SK-N-SH (cell line): ENCODE measurements around the gene ATP1A4.

ENCODE experiments used
- CHD2 ChIP-seq: fragments of 150-350 bp; IDR thresholded peaks from 2 replicates; pipeline ENCODE4 v1.6.1; 2018; ENCODE audit warnings: low read length; ENCODE audit not compliant: partially characterized antibody
- EZH2phosphoT487 ChIP-seq: fragments of 200-600 bp; sonication (generic); IDR thresholded peaks from 2 replicates; pipeline ENCODE4 v1.6.1; 2017; ENCODE audit warnings: low read depth, mixed run types, mild to moderate bottlenecking, antibody characterized with exemption, moderate library complexity, borderline replicate concordance
- FOXJ3 ChIP-seq: sonication (generic); formaldehyde crosslinking; IDR thresholded peaks from 2 replicates; pipeline ENCODE4 v1.5.1; 2020; ENCODE audit warnings: mild to moderate bottlenecking, missing genetic modification reagents
- GATA2 ChIP-seq: sonication (generic); formaldehyde crosslinking; IDR thresholded peaks from 2 replicates; pipeline ENCODE4 v1.5.0; 2020; ENCODE audit warnings: mild to moderate bottlenecking, missing genetic modification reagents
- MAX ChIP-seq: IDR thresholded peaks from 2 replicates; pipeline ENCODE4 v1.4.0; 2012; ENCODE audit warnings: low read depth
- RAD21 ChIP-seq: IDR thresholded peaks from 2 replicates; pipeline ENCODE4 v1.6.1; 2012; ENCODE audit warnings: mild to moderate bottlenecking, low read length
- RFX5 ChIP-seq: IDR thresholded peaks from 2 replicates; pipeline ENCODE4 v1.6.1; 2012; ENCODE audit warnings: mild to moderate bottlenecking, improper control_type of control experiment, low read length
- SMC3 ChIP-seq: IDR thresholded peaks from 2 replicates; pipeline ENCODE4 v1.6.1; 2012; ENCODE audit warnings: low read depth, low read length, improper control_type of control experiment
- TCF12 ChIP-seq: IDR thresholded peaks from 2 replicates; pipeline ENCODE4 v1.4.0; 2012
- TEAD4 ChIP-seq: IDR thresholded peaks from 2 replicates; pipeline ENCODE4 v1.4.0; 2012; ENCODE audit warnings: mild to moderate bottlenecking, borderline replicate concordance; ENCODE audit not compliant: insufficient read depth
- TF ChIP-seq, protein P1 (sequence below): fragments of 200-600 bp; sonication (generic); IDR thresholded peaks from 2 replicates; pipeline ENCODE4 v1.6.1; 2017; ENCODE audit warnings: antibody characterized with exemption, mild to moderate bottlenecking, moderate library complexity

- TF ChIP-seq, protein P1, sequence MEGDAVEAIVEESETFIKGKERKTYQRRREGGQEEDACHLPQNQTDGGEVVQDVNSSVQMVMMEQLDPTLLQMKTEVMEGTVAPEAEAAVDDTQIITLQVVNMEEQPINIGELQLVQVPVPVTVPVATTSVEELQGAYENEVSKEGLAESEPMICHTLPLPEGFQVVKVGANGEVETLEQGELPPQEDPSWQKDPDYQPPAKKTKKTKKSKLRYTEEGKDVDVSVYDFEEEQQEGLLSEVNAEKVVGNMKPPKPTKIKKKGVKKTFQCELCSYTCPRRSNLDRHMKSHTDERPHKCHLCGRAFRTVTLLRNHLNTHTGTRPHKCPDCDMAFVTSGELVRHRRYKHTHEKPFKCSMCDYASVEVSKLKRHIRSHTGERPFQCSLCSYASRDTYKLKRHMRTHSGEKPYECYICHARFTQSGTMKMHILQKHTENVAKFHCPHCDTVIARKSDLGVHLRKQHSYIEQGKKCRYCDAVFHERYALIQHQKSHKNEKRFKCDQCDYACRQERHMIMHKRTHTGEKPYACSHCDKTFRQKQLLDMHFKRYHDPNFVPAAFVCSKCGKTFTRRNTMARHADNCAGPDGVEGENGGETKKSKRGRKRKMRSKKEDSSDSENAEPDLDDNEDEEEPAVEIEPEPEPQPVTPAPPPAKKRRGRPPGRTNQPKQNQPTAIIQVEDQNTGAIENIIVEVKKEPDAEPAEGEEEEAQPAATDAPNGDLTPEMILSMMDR: no peak
- TF ChIP-seq RAD21 (no peak), CHD2 (no peak), MAX (no peak; the same call in 1 of the 2 replicates), RFX5 (no peak), SMC3 (no peak), TEAD4 (no peak), GATA2 (CRISPR knock-in tag) (peak; percentile 22), EZH2phosphoT487 (no peak), FOXJ3 (CRISPR knock-in tag) (no peak), TCF12 (no peak)
These were observed 55.2 kb downstream of the ATP1A4 start for GRCh38 chr1:160206421-160207117.
